Pancreas (tissue), 10 donors: ENCODE measurements around the gene RNF144A. TPM values are rescaled to one million over a fixed set of nuclear protein-coding genes. Genes with fewer than 3 reads are reported as not detected.

Experiments used
- ATAC-seq, 4 donors: fragments of 200-7000 bp; cut with Tn5 transposase; one replicate each; pipeline versions ENCODE4 v1.8.0 to v1.9.1; 2020; ENCODE audit warnings: mild to moderate bottlenecking in 4 of 4, moderate library complexity in 4 of 4
- DNase-seq, 6 donors: peaks; one replicate each; pipeline ENCODE4 v3.0.0-alpha.2; 2020
- FAIRE-seq: peaks from 2 replicates; lab custom pipeline; 2012; peaks lifted over from hg19 to GRCh38; lab: Jason Lieb, UNC
- H3K27ac ChIP-seq, 4 donors: fragments of 200-600 bp; sonication (generic); 1 replicate in 3 of 4; 2 replicates in 1 of 4; pipeline versions ENCODE4 v1.5.0 to v1.8.0; 2020
- H3K27me3 ChIP-seq, 4 donors: fragments of 200-600 bp; one replicate each; pipeline ENCODE4 v1.8.0; 2021
- H3K36me3 ChIP-seq, 3 donors: fragments of 200-600 bp; sonication (generic) in 1 of 3; one replicate each; pipeline versions ENCODE4 v1.5.0 to v1.8.0; 2020 to 2021
- H3K4me1 ChIP-seq, 3 donors: fragments of 200-600 bp; one replicate each; pipeline ENCODE4 v1.8.0; 2021
- H3K4me3 ChIP-seq, 4 donors: fragments of 200-600 bp; sonication (generic) in 2 of 4; one replicate each; pipeline versions ENCODE4 v1.5.0 to v1.8.0; 2020 to 2021
- H3K9me3 ChIP-seq, 4 donors: fragments of 200-600 bp; one replicate each; pipeline ENCODE4 v1.8.0; 2021
- CTCF ChIP-seq, 4 donors: fragments of 200-600 bp; sonication (generic) in 3 of 4; IDR thresholded peaks; one replicate each; pipeline versions ENCODE4 v1.5.0 to v1.8.0; 2021; ENCODE audit warnings: antibody characterized with exemption in 4 of 4
- WGBS, 2 donors: extraction: QIAGEN DNeasy Blood & Tissue Kit; methylation state at CpG; one replicate each; pipeline ENCODE4 v1.1.7; 2013; 5-methylcytosine and 5-hydroxymethylcytosine counted together
- intact Hi-C, 3 donors: fragments of 100-400 bp; cut with DNase I; formaldehyde crosslinking; loops; one replicate each; pipeline versions ENCODE4 v1.11.1 to v1.14.2; 2022
- polyA plus RNA-seq, 2 donors: library from polyadenylated mRNA; stranded (reverse); fragments of 200-250 nt; gene quantifications; one replicate each; pipeline ENCODE4 v1.2.3, GENCODE V29; 2013
- total RNA-seq, 6 donors: library from RNA; stranded (reverse); fragmentation: NEBNext Ultra II Directional in 4 of 6; extraction: Animal tissue kit (Norgen Biotek cat#: 25700) in 4 of 6; gene quantifications; one replicate each; pipeline versions ENCODE4 v1.2.1 to v1.2.4, GENCODE V29; 2021 to 2023
- donor health status: healthy with polysubstance abuse.
- donor health status: DM: no; HTN: no; CAD: no; lungs with moderate emphysema.
- donor health status: DM: no; HTN: no; CAD: no.
- donor health status: control.
- donor health status: control.
- donor health status: Bipolar disorder and iron deficiency.
- donor health status: DM: yes; HTN: yes; CAD: no.
- donor health status: DM: no; HTN: no; CAD: no.
- donor health status: DM: no; HTN: no; CAD: no.
- donor health status: DM: yes; HTN: yes; CAD: no.

RNF144A gene
- total and polyA plus RNA-seq, 8 donors, result 9.4 to 78.7 (median 34.1) TPM

GRCh38 chr2:7029291-7030059 lies 112.3 kb downstream of the RNF144A start:
- H3K27me3 ChIP-seq, result no peaks in the 10 kb centered on the region
- intact Hi-C loops, result loop anchor here in 1 of 3 donors (5.0 kb wide), 1 partner anchor 112 kb away; the partner anchor contains the start of gene RNF144A
- H3K9me3 ChIP-seq, result no peaks in the 10 kb centered on the region
- no peak overlapping the region for H3K27ac ChIP-seq
- DNase-seq (no peak), ATAC-seq (no peak), FAIRE-seq (no peak)
- TF ChIP-seq CTCF (IDR thresholded peaks at IDR 0.05), result no peak
- H3K4me1 ChIP-seq, result peaks cover 19 to 44% (median 35%) of the 10 kb centered on the region in 3 donors
- 78 to 84% methylated on average over 13 of the region's 13 CpGs for WGBS, 2 donors
- peaks cover 0 to 28% (median 0%) of the 10 kb centered on the region in 3 donors for H3K36me3 ChIP-seq
- no peak overlapping the region for H3K4me3 ChIP-seq

GRCh38 chr2:7030810-7031209 lies 113.6 kb downstream of the RNF144A start:
- Histone ChIP-seq H3K4me1 (peaks cover 26 to 40% (median 35%) of the 10 kb centered on the region in 3 donors), H3K27ac (peak overlapping the region in 1 of 4 donors; percentile 12), H3K9me3 (no peaks in the 10 kb centered on the region), H3K4me3 (no peak overlapping the region), H3K36me3 (peaks cover 0 to 21% (median 0%) of the 10 kb centered on the region in 3 donors), H3K27me3 (no peaks in the 10 kb centered on the region)
- 78 to 85% methylated on average over 11 of the region's 11 CpGs for WGBS, 2 donors
- DNase-seq (no peak), FAIRE-seq (no peak), ATAC-seq (no peak)
- intact Hi-C loops, result loop anchor here in 1 of 3 donors (5.0 kb wide), 1 partner anchor 114 kb away; the partner anchor contains the start of gene RNF144A
- no peak for TF ChIP-seq CTCF (IDR thresholded peaks at IDR 0.05)

- TF ChIP-seq CTCF (IDR thresholded peaks at IDR 0.05), result peak in 1 of 4 donors; percentile 7
- 13 to 20% methylated on average over 25 of the region's 25 CpGs for WGBS, 2 donors
- Histone ChIP-seq H3K4me1 (peaks cover 29 to 40% (median 35%) of the 10 kb centered on the region in 3 donors), H3K27me3 (no peaks in the 10 kb centered on the region), H3K36me3 (peaks cover 0 to 20% (median 0%) of the 10 kb centered on the region in 3 donors), H3K9me3 (no peaks in the 10 kb centered on the region), H3K4me3 (no peak overlapping the region), H3K27ac (peak overlapping the region; percentile 36 to 62 (median 51))
- peak; percentile 69 for FAIRE-seq
- intact Hi-C loops, result loop anchor here in 1 of 3 donors (5.0 kb wide), 1 partner anchor 114 kb away; the partner anchor contains the start of gene RNF144A
- DNase-seq, result peak; percentile 86 to 99 (median 98)
- peak; percentile 88 to 96 (median 90) for ATAC-seq
These were observed 114.5 kb downstream of the RNF144A start for GRCh38 chr2:7031547-7032245.

GRCh38 chr2:7032371-7032770 lies 115.2 kb downstream of the RNF144A start:
- DNase-seq (no peak), FAIRE-seq (no peak), ATAC-seq (no peak)
- H3K4me3 ChIP-seq, result no peak overlapping the region
- no peaks in the 10 kb centered on the region for H3K9me3 ChIP-seq
- 93 to 96% methylated on average over 16 of the region's 16 CpGs for WGBS, 2 donors
- no peak for TF ChIP-seq CTCF (IDR thresholded peaks at IDR 0.05)
- peak overlapping the region; percentile 36 to 62 (median 51) for H3K27ac ChIP-seq
- intact Hi-C loops, result loop anchor here in 1 of 3 donors (5.0 kb wide), 1 partner anchor 115 kb away; the partner anchor contains the start of gene RNF144A
- H3K4me1 ChIP-seq, result peaks cover 36 to 44% (median 39%) of the 10 kb centered on the region in 3 donors
- no peaks in the 10 kb centered on the region for H3K27me3 ChIP-seq
- H3K36me3 ChIP-seq, result peaks cover 0 to 13% (median 0%) of the 10 kb centered on the region in 3 donors
